Activated CD8-positive, alpha-beta T cell treated with anti-CD3 and anti-CD28 coated beads for 36 hours (primary cell): ENCODE measurements around the gene ZNF202. TPM values are rescaled to one million over a fixed set of nuclear protein-coding genes. Genes with fewer than 3 reads are reported as not detected.

Experiments used
- ATAC-seq: fragments of 200-7000 bp; cut with Tn5 transposase; one replicate; pipeline ENCODE4 v1.10.0; 2021; ENCODE audit warnings: mild to moderate bottlenecking, moderate library complexity
- CTCF ChIA-PET: fragments of 350-600 bp; sonication (Branson Sonifier 250); formaldehyde crosslinking; loops from one replicate; lab custom pipeline; 2021; ENCODE audit warnings: antibody characterized with exemption; lab: Charles Lee
- POLR2A ChIA-PET: fragments of 350-600 bp; sonication (Branson Sonifier 250); formaldehyde crosslinking; loops from one replicate; lab custom pipeline; 2021; ENCODE audit warnings: antibody characterized with exemption; lab: Charles Lee
- DNase-seq: peaks from one replicate; pipeline ENCODE4 v3.0.0-alpha.2; 2020
- H3K27ac Mint-ChIP-seq: one replicate; pipeline ENCODE4 v1.8.0; 2021; ENCODE audit warnings: mild to moderate bottlenecking, mixed read lengths
- H3K27me3 Mint-ChIP-seq: one replicate; pipeline ENCODE4 v1.8.0; 2021; ENCODE audit warnings: mixed read lengths
- H3K36me3 Mint-ChIP-seq: one replicate; pipeline ENCODE4 v1.8.0; 2021; ENCODE audit warnings: low read depth, mixed read lengths
- H3K4me1 Mint-ChIP-seq: one replicate; pipeline ENCODE4 v1.8.0; 2021; ENCODE audit warnings: low read depth, mixed read lengths
- H3K4me3 Mint-ChIP-seq: one replicate; pipeline ENCODE4 v1.8.0; 2021; ENCODE audit warnings: mild to moderate bottlenecking, moderate library complexity, mixed read lengths
- H3K9me3 Mint-ChIP-seq: one replicate; pipeline ENCODE4 v1.8.0; 2021; ENCODE audit warnings: mixed read lengths
- CTCF ChIP-seq: fragments of 200-600 bp; IDR thresholded peaks from one replicate; pipeline ENCODE4 v1.8.0; 2022; ENCODE audit warnings: antibody characterized with exemption, mild to moderate bottlenecking
- intact Hi-C: fragments of 100-400 bp; cut with micrococcal nuclease; formaldehyde crosslinking; loops from one replicate; pipeline ENCODE4 v1.10.0; 2022
- total RNA-seq, 2 experiments: library from RNA; stranded (reverse); gene quantifications; one replicate each; pipeline ENCODE4 v1.2.3, GENCODE V29; 2021

ZNF202 gene
- total RNA-seq, 2 experiments from 2014 or later: 11.1 to 13.6 TPM

GRCh38 chr11:123765601-123766000 lies 24.1 kb upstream of the ZNF202 start:
- no peaks in the 10 kb centered on the region for H3K36me3 Mint-ChIP-seq
- ATAC-seq (no peak), DNase-seq (no peak)
- no peak overlapping the region for H3K4me3 Mint-ChIP-seq
- no peaks in the 10 kb centered on the region for H3K4me1 Mint-ChIP-seq
- no peak for TF ChIP-seq CTCF
- POLR2A ChIA-PET: no interaction called here
- H3K9me3 Mint-ChIP-seq: peaks cover 19% of the 10 kb centered on the region
- CTCF ChIA-PET: no interaction called here
- H3K27ac Mint-ChIP-seq: no peak overlapping the region
- intact Hi-C loops: no loop called here
- H3K27me3 Mint-ChIP-seq: peaks cover 7% of the 10 kb centered on the region

- Mint-ChIP-seq H3K4me3 (no peak overlapping the region), H3K4me1 (no peaks in the 10 kb centered on the region), H3K9me3 (peaks cover 19% of the 10 kb centered on the region), H3K36me3 (no peaks in the 10 kb centered on the region), H3K27me3 (peaks cover 8% of the 10 kb centered on the region), H3K27ac (no peak overlapping the region)
- ChIA-PET CTCF (no interaction called here), POLR2A (no interaction called here)
- no peak for TF ChIP-seq CTCF
- DNase-seq (no peak), ATAC-seq (no peak)
- intact Hi-C loops: no loop called here
Observed at GRCh38 chr11:123762422-123762821, 21.0 kb upstream of the ZNF202 start.

- no peak for TF ChIP-seq CTCF
- no peaks in the 10 kb centered on the region for H3K36me3 Mint-ChIP-seq
Observed at GRCh38 chr11:123760894-123761293, 19.4 kb upstream of the ZNF202 start.

GRCh38 chr11:123757976-123758375 lies 16.5 kb upstream of the ZNF202 start:
- intact Hi-C loops: no loop called here
- ATAC-seq (no peak), DNase-seq (no peak)
- CTCF ChIA-PET: no interaction called here
- H3K9me3 Mint-ChIP-seq: peaks cover 12% of the 10 kb centered on the region
- peaks cover 11% of the 10 kb centered on the region for H3K4me1 Mint-ChIP-seq
- no peak for TF ChIP-seq CTCF
- peaks cover 12% of the 10 kb centered on the region for H3K27me3 Mint-ChIP-seq
- no peak overlapping the region for H3K27ac Mint-ChIP-seq
- no peak overlapping the region for H3K4me3 Mint-ChIP-seq
- POLR2A ChIA-PET: no interaction called here
- no peaks in the 10 kb centered on the region for H3K36me3 Mint-ChIP-seq

More at GRCh38 chr11:123760894-123761293, 19.4 kb upstream of the ZNF202 start:
- Mint-ChIP-seq H3K27ac (no peak overlapping the region), H3K9me3 (peaks cover 19% of the 10 kb centered on the region), H3K27me3 (peaks cover 8% of the 10 kb centered on the region), H3K4me3 (no peak overlapping the region), H3K4me1 (no peaks in the 10 kb centered on the region)
- ChIA-PET CTCF (no interaction called here), POLR2A (no interaction called here)
- intact Hi-C loops: no loop called here
- ATAC-seq: no peak
- no peak for DNase-seq

- intact Hi-C loops: no loop called here
- H3K36me3 Mint-ChIP-seq: no peaks in the 10 kb centered on the region
- ATAC-seq (no peak), DNase-seq (no peak)
- peaks cover 24% of the 10 kb centered on the region for H3K27me3 Mint-ChIP-seq
- no peak overlapping the region for H3K27ac Mint-ChIP-seq
- CTCF ChIA-PET: interaction anchor here (1.1 kb wide), 1 partner anchor 48 kb away, joined by 3 read pairs; no protein-coding TSS in a partner anchor
- POLR2A ChIA-PET: no interaction called here
- H3K4me1 Mint-ChIP-seq: peaks cover 13% of the 10 kb centered on the region
- no peak overlapping the region for H3K4me3 Mint-ChIP-seq
- no peaks in the 10 kb centered on the region for H3K9me3 Mint-ChIP-seq
- TF ChIP-seq CTCF: no peak
Observed at GRCh38 chr11:123755813-123756212, 14.4 kb upstream of the ZNF202 start.
